Activated naive CD4-positive, alpha-beta T cell treated with anti-CD3 and anti-CD28 coated beads, Interleukin-2, amount 50 U/mL, for 72 hours (primary cell): ENCODE data around the gene KAT7. TPM values are rescaled to one million over a fixed set of nuclear protein-coding genes. Genes with fewer than 3 reads are reported as not detected.

ENCODE experiments used
- ATAC-seq, 2 donors: fragments of 150-1000 bp; cut with Tn5 transposase; 2 replicates each; pipeline ENCODE4 v1.10.0; 2021; ENCODE audit warnings: mild to moderate bottlenecking in 2 of 2, moderate library complexity in 2 of 2
- DNase-seq, 2 donors: peaks; one replicate each; pipeline ENCODE4 v3.0.0; 2021 to 2022; ENCODE audit warnings: low spot score in 2 of 2
- H3K27ac Mint-ChIP-seq, 2 donors: one replicate each; pipeline ENCODE4 v1.8.0; 2022; ENCODE audit warnings: mild to moderate bottlenecking in 2 of 2, mixed read lengths in 2 of 2
- H3K36me3 Mint-ChIP-seq, 2 donors: one replicate each; pipeline ENCODE4 v1.8.0; 2022; ENCODE audit warnings: mixed read lengths in 2 of 2
- H3K9me3 Mint-ChIP-seq, 2 donors: one replicate each; pipeline ENCODE4 v1.8.0; 2022; ENCODE audit warnings: mixed read lengths in 2 of 2
- total RNA-seq, 2 donors: library from RNA; stranded (reverse); gene quantifications; one replicate each; pipeline ENCODE4 v1.2.3, GENCODE V29; 2022

KAT7 gene
- total RNA-seq, 2 donors from 2014 or later = 75.4 to 119 TPM

DNA sequence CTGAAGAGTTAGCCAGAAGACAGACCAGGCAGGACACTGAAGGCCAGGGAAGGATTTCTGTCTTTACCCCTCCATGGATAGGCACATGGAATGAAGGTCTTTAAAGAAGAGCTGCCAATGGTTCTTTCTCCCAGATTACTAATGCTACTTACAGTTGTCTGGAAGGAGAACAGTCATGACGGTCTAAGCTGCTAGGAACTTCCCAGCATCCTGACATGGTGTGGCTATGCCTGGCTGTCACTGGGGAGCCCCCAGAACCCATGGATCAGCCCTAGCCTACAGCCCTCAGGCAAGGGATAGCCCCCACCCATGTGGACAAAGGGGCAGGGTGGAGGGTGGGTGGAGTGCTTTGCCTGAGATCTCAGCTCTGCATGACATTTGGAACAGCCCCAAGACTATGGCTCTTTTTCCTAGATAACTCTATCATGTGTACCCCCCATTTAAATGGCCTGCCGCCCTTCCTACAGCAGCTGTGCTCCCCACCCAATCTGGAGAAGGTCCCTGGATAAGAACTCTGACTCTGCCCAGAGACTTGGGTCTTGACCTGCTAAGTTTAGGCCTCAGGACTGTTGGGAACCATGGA, 9.2 kb upstream of the KAT7 start:
- DNase-seq = no peak
- ATAC-seq = peak in 1 of 2 donors; percentile 30
- Mint-ChIP-seq H3K36me3 (no peaks in the 10 kb centered on the region), H3K9me3 (no peaks in the 10 kb centered on the region), H3K27ac (peak overlapping the region in 1 of 2 donors; percentile 62)

DNA sequence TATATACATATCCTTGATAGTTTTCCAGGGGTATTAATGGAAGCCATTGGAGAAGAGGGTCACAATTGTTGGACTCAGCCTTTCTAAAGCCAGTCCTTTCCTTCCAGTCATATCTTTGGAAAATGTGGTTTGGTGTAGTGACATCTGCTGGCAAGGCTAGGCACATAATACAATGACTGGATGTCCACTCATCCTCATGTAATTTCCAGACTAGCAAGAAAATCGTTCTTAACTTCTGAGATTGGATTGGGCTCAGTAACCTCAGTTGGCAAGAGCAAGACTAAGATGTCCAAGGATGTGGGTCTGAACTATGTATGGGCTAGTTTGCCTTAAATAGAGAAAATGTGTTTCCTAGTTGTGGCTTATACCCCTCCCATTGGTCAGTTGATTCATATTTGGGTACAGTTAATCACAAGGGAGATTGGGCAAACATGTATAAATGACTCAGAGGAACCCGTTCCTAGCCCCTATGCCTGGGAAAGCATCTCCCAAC, 8.7 kb upstream of the KAT7 start:
- peak; percentile 64 to 89 for ATAC-seq
- DNase-seq = no peak
- Mint-ChIP-seq H3K36me3 (no peaks in the 10 kb centered on the region), H3K9me3 (no peaks in the 10 kb centered on the region), H3K27ac (peak overlapping the region in 1 of 2 donors; percentile 62)

DNA sequence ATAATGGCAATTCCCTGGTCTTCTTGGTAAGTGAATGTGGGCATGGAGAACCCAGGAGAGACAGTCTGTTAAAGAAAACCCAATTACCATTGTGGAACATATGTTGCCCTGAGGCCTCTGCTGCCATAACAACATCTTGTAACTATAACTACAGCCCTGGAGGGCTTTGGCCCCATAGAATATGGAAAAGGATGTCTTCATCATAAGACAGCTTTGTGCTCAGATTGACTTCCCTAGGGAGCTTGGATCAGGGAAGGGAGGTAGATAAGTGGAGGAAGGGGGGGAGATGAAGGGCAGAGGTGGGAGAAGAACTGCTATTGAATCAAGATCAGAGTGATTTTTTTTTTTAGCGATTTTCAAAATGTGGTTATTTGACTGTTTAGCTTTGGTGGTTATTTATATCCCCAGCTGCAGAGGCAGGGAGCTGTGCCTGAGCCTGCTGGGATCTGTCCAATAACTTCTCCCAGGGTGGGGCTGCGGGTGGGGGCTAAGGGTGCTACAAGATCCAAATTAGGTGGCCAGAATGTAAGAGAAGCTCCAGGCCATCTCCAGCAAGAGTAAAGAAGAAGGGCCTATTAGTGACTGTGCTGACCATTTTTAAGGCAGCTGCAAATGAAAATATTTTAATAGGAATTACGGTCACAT, 5.3 kb upstream of the KAT7 start:
- H3K36me3 Mint-ChIP-seq = peaks cover 7 to 9% of the 10 kb centered on the region in 2 donors
- no peaks in the 10 kb centered on the region for H3K9me3 Mint-ChIP-seq
- no peak overlapping the region for H3K27ac Mint-ChIP-seq
- DNase-seq (no peak), ATAC-seq (no peak)

DNA sequence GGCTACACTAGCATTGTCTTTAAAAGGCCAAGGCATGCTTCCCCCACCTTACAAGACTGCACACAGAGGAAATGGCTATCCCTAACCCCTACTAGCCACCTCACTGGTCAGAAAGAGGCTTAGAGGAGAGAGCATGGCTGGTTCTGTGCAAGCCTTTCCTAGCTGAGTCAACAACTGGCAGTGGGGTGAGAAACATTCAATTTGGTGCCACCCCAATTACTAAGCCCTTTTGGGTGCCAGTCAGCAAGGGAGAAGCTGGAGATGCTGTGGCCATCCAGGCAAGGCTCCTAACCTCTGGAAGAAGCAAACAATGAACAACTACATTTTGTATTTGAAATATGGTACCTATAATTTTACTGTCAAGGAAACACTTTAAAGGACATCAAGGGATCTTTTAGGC, 4.7 kb upstream of the KAT7 start:
- ATAC-seq = no peak
- Mint-ChIP-seq H3K9me3 (no peaks in the 10 kb centered on the region), H3K36me3 (peaks cover 13 to 14% of the 10 kb centered on the region in 2 donors), H3K27ac (no peak overlapping the region)
- no peak for DNase-seq

DNA sequence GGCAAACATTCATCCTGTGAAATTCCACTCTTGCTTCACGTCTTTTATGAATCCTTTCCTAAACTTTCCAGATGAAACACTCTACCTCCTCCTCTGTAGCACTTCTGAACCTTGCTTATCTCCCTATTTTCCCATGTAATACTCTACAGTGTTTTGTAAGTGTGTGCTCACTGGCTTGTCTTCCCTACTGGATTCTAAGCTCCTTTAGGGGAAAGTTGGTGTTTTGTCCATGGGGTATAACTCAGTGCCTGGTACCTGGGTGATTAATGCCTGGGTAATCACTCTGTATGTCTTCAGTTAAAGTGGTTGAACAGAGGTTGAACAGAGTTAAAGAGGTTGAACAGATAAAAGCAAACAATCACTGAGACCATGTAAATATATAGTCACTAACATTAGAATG, 3.8 kb upstream of the KAT7 start:
- no peak overlapping the region for H3K27ac Mint-ChIP-seq
- no peak for DNase-seq
- peaks cover 21% of the 10 kb centered on the region in 2 donors for H3K36me3 Mint-ChIP-seq
- ATAC-seq = no peak
- H3K9me3 Mint-ChIP-seq = no peaks in the 10 kb centered on the region

DNA sequence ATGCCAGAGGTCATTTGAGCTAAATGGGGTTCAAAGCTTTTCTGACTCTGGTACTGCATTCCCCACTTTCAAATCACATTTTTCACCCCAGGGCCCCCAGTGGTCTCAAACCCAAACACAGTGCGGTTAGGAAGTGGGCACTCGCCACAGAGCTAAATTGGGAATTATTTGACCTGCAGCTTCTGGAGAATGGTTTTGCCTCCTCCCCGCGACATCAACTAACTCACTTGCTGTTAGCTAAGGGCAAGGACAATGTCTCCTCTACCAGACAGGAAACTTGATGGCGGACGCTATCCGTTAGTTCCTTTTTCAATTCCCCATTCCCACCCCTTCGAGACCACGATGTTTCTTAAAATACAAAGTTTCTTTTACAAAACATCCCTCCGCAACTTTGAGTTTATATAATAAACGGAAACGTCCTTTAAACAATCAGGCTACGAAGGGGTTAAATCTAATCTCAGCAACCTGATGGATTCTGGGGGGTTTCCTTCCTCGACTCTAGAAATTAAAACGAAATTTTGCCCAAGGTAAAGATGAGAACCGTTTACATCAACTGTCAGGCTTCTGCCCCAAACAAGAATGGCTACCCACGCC, 500 bp upstream of the KAT7 start:
- H3K9me3 Mint-ChIP-seq = no peaks in the 10 kb centered on the region
- ATAC-seq (no peak), DNase-seq (peak in 1 of 2 donors; percentile 19)
- peak overlapping the region; percentile 97 to 99 for H3K27ac Mint-ChIP-seq
- peaks cover 21 to 41% of the 10 kb centered on the region in 2 donors for H3K36me3 Mint-ChIP-seq

DNA sequence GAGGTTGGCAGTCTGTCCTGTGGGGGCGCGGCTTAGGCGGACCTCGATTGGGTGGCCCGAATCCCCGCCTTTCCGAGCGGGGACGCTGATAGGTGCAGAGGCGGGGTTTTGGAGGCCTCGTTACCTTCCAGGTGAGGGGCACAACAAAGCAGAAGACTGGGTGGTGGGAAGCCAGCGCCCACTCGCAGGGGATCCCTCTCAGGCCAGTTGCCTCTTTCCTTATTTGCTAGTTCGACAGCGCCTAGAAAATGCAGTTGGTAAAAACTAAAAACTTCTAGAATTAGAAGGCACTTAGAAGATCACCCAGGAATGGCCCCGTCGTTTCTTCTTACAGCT, 730 bp downstream of the KAT7 start:
- peaks cover 21 to 46% of the 10 kb centered on the region in 2 donors for H3K36me3 Mint-ChIP-seq
- peak overlapping the region; percentile 97 to 99 for H3K27ac Mint-ChIP-seq
- ATAC-seq = no peak
- no peak for DNase-seq
- H3K9me3 Mint-ChIP-seq = no peaks in the 10 kb centered on the region

DNA sequence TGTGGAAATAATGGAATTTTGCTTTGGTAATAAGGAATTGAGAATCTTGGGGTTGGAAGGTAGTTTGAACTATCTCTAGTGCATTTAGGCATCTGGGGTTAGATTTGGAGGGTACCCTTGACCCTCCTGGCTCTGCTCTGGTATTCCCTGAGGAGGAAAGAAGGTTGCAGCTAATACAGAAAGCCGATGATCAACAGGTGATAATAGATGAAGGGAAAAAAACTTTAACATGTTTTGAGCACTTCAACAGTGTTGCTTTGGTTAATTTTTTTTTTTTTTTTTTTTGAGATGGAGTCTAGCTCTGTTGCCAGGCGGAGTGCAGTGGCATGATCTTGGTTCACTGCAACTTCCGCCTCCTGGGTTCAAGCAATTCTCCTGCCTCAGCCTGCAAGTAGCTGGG, 4.8 kb downstream of the KAT7 start:
- ATAC-seq (no peak), DNase-seq (no peak)
- Mint-ChIP-seq H3K9me3 (no peaks in the 10 kb centered on the region), H3K27ac (no peak overlapping the region), H3K36me3 (peaks cover 15 to 48% of the 10 kb centered on the region in 2 donors)

DNA sequence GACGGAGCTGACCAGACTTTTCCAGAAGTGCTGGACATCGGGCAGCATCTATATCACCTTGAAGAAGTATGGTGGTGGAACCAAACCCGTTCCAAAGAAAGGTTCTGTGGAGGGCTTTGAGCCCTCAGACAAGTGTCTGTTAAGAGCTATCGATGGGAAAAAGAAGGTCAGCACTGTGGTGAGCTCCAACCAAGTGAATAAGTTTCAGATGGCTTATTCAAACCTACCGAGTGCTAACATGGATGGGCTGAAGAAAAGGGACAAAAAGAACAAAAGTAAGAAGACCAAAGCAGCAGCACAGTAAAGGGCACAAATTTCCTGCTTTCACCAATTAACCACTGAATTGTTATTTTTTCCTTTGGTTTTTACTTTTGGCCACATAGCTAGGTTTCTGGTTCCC, 6.9 kb downstream of the KAT7 start:
- Mint-ChIP-seq H3K9me3 (no peaks in the 10 kb centered on the region), H3K36me3 (peaks cover 7 to 46% of the 10 kb centered on the region in 2 donors), H3K27ac (no peak overlapping the region)
- no peak for DNase-seq
- peak in 1 of 2 donors; percentile 60 for ATAC-seq

DNA sequence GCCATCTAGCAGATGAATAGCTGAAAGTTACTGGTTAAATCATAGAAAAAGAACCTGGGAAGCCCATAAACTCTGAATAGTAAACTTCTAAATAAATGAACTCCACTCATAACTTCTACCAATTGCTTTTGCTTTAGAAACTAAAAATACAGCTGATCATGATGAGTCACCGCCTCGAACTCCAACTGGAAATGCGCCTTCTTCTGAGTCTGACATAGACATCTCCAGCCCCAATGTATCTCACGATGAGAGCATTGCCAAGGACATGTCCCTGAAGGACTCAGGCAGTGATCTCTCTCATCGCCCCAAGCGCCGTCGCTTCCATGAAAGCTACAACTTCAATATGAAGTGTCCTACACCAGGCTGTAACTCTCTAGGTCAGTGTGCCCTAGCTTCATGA, 9.7 kb downstream of the KAT7 start:
- peak overlapping the region in 1 of 2 donors; percentile 6 for H3K27ac Mint-ChIP-seq
- H3K9me3 Mint-ChIP-seq = no peaks in the 10 kb centered on the region
- ATAC-seq = no peak
- no peak for DNase-seq
- peaks cover 7 to 41% of the 10 kb centered on the region in 2 donors for H3K36me3 Mint-ChIP-seq

DNA sequence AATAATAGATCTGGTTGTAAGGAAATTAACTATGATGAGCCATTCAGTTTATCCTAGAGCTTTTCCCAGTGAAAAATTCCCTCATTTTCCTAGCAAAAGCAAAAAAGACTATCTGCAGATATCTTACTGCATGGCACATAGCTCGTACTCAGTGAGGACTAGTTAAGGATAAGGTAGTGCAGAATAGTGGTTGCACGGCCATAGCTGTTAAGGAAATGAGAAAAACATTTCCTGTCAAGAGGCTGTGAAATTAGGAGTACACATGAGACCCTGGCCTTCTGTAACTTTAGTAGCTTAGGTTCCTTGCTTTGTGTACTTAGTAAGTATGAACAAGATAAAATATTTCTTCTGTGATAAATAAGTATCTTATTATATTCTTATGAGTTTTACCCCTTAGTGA, 10.3 kb downstream of the KAT7 start:
- peaks cover 7 to 37% of the 10 kb centered on the region in 2 donors for H3K36me3 Mint-ChIP-seq

DNA sequence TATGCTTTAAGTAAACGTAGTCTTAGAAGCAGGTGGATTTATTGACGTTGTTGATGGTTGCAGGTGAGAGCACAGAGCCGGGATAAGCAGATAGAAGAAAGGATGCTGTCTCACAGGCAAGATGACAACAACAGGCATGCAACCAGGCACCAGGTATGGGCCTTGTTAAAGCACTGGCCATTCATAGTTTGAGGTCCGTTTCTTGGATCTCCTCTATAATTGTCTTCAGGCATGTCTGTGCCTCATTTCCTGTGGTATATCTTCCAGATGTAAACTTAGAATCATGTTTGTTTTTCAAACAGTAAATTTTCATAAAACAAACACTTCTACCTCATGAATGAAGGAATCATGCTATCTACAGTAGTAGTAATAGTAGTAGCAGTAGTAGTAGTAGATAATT, 20.6 kb downstream of the KAT7 start:
- DNase-seq (no peak), ATAC-seq (no peak)
- H3K36me3 Mint-ChIP-seq = peaks cover 14 to 28% of the 10 kb centered on the region in 2 donors
- peak overlapping the region in 1 of 2 donors; percentile 41 for H3K27ac Mint-ChIP-seq
- H3K9me3 Mint-ChIP-seq = no peaks in the 10 kb centered on the region

More for the DNA sequence above, 10.3 kb downstream of the KAT7 start:
- ATAC-seq = no peak
- Mint-ChIP-seq H3K27ac (no peak overlapping the region), H3K9me3 (no peaks in the 10 kb centered on the region)
- no peak for DNase-seq

DNA sequence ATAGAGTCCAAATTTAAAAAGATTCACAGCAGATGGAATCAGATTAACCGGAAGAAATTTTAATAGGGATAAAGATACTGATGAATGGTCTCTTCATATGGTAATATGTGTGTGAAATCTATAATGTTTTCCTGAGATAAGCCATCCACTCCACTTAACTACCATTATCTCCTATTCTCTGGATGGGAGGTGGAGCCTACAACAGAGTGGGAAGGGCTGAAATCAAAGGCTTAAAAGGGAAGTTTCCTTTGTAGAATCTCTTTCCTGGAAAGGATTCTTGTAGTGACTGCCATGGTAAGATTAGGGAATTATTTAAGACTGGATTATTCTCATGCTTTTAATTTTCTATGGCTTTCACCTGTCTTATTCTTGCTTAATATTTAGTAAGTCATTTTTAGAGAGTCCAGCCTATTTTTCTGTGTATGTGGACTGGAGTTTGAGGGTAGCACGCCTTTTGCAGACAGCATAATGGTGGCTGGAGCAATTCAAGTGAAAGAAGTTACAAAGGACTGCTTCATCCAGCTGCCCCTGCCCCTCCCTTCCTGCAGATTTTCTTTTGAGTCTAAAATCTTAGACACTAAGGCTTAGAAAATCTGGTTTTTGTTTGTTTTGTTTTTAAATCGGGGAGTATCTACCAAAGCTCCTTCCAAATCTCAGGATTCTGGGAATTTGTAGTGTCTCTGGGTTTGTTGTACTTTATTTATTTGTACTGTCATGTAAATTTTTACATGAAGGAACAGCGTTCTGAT, 26.5 kb downstream of the KAT7 start:
- DNase-seq (no peak), ATAC-seq (no peak)
- peak overlapping the region in 1 of 2 donors; percentile 45 for H3K27ac Mint-ChIP-seq
- no peaks in the 10 kb centered on the region for H3K9me3 Mint-ChIP-seq
- peaks cover 12 to 48% of the 10 kb centered on the region in 2 donors for H3K36me3 Mint-ChIP-seq

DNA sequence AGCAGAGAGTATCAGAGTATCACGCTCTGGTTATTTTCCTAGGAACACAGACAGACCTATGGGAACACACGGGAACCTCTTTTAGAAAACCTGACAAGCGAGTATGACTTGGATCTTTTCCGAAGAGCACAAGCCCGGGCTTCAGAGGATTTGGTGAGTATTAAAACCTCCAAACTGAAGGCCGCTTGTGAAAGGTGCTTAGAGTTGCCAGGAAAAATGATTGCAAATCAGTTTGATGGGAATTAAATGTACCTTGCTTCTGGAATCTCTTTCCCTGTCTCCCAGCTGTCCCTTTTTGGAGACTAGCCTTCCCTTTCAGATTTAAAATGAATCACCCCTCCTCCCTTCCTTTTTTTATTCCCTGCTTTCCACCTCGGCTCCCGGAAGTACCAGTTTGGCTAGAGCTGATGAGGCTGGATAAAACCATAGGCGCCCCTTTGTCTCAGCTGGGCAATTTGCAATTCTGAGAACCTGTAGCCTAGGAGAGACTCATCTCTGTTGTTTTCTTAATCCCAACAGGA, 27.3 kb downstream of the KAT7 start:
- no peaks in the 10 kb centered on the region for H3K9me3 Mint-ChIP-seq
- DNase-seq (no peak), ATAC-seq (no peak)
- peak overlapping the region in 1 of 2 donors; percentile 45 for H3K27ac Mint-ChIP-seq
- H3K36me3 Mint-ChIP-seq = peaks cover 12 to 48% of the 10 kb centered on the region in 2 donors

DNA sequence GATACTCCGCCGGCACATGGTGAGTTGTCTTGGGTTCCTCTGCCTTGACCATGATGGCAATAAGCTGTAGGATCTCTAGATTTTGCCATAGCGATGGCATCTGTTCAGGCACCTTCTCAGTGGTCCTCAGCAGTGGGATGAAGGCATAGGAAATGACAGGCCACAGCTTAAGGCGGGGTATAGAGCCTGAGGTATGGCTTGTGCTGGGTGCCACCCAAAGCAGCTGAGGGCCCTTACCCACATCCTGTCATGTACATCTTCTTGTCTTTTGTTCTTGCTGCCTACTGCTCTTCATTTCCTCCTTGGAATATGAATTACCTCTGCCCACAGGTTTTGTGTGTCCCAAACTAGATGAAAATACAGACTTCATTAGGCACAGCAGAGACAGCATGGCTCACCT, 29.5 kb downstream of the KAT7 start:
- DNase-seq (peak in 1 of 2 donors; percentile 9), ATAC-seq (peak; percentile 80 to 87)
- Mint-ChIP-seq H3K36me3 (peaks cover 16 to 60% of the 10 kb centered on the region in 2 donors), H3K9me3 (no peaks in the 10 kb centered on the region), H3K27ac (peak overlapping the region; percentile 77 to 85)

DNA sequence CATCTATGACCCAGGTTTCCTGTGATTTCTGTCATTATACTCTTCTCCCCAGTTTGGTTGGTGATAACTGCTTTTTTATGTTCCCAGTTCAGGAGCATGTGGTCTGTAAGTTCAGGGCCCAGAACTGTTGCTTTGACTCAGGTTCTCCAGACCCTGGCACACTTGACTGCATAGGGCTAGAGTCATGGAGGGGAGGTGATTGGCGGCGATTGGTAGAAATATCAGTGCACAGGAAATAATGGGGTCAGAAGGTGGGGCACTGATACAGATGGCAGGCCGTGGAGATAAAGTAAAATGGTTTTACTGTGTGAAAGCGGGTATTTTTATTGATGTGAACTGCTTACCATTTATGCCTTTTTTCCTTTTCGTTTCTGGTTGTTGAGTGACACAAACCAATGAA, 30.7 kb downstream of the KAT7 start:
- no peak for ATAC-seq
- peak overlapping the region; percentile 22 to 77 for H3K27ac Mint-ChIP-seq
- no peaks in the 10 kb centered on the region for H3K9me3 Mint-ChIP-seq
- DNase-seq = no peak
- H3K36me3 Mint-ChIP-seq = peaks cover 16 to 57% of the 10 kb centered on the region in 2 donors

DNA sequence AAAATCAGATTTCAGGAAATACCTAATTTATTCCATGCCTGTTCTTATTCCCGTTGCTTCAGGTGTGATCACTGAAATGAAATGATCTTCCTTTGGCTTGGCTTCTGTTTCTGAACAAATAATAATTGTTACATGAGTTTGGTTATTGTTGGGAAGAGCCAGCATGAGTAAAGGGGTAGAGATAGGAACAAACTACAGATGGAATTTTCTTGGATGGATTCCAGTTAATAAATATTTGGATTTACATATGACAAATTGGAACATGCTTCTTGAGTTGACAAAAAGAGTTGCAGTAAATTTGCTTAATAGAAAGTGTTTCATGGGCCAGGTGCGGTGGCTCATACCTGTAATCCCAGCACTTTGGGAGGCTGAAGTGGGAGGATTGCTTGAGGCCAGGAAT, 31.2 kb downstream of the KAT7 start:
- ATAC-seq (no peak), DNase-seq (no peak)
- Mint-ChIP-seq H3K9me3 (no peaks in the 10 kb centered on the region), H3K27ac (no peak overlapping the region), H3K36me3 (peaks cover 16 to 52% of the 10 kb centered on the region in 2 donors)
